Upper lobe of right lung (tissue), 1 donor: ENCODE results near the gene ODC1. TPM values are rescaled to one million over a fixed set of nuclear protein-coding genes. Genes with fewer than 3 reads are reported as not detected.

Experiments
- ATAC-seq: fragments of 200-7000 bp; cut with Tn5 transposase; one replicate; pipeline ENCODE4 v1.9.1; 2020; ENCODE audit warnings: mild to moderate bottlenecking, moderate library complexity
- DNase-seq: peaks from one replicate; pipeline ENCODE4 v3.0.0-alpha.2; 2020
- H3K27ac ChIP-seq: fragments of 200-600 bp; one replicate; pipeline ENCODE4 v1.8.0; 2022
- H3K27me3 ChIP-seq: fragments of 200-600 bp; one replicate; pipeline ENCODE4 v1.8.0; 2022; ENCODE audit warnings: mild to moderate bottlenecking
- H3K36me3 ChIP-seq: fragments of 200-600 bp; one replicate; pipeline ENCODE4 v1.8.0; 2022
- H3K4me1 ChIP-seq: fragments of 200-600 bp; one replicate; pipeline ENCODE4 v1.8.0; 2022
- H3K4me3 ChIP-seq: fragments of 200-600 bp; one replicate; pipeline ENCODE4 v1.8.0; 2022; ENCODE audit warnings: mild to moderate bottlenecking
- H3K9me3 ChIP-seq: fragments of 200-600 bp; one replicate; pipeline ENCODE4 v1.8.0; 2022
- intact Hi-C: fragments of 100-400 bp; cut with DNase I; formaldehyde crosslinking; loops from one replicate; pipeline ENCODE4 v1.11.0; 2022
- total RNA-seq: library from RNA; stranded (reverse); fragmentation: NEBNext Ultra II Directional; extraction: Animal tissue kit (Norgen Biotek cat#: 25700); gene quantifications from one replicate; pipeline ENCODE4 v1.2.1, GENCODE V29; 2021
- TF ChIP-seq, protein P1 (sequence below): fragments of 200-600 bp; IDR thresholded peaks from one replicate; pipeline ENCODE4 v1.8.0; 2022; ENCODE audit warnings: antibody characterized with exemption
- donor health status: DM: no; HTN: yes; CAD: no; lungs with severe emphysema.

ODC1 gene
- total RNA-seq, 1 donor from 2014 or later: 50.9 TPM

- H3K4me1 ChIP-seq: no peaks in the 10 kb centered on the region
- peak; percentile 3 for ATAC-seq
- H3K9me3 ChIP-seq: no peaks in the 10 kb centered on the region
- TF ChIP-seq, protein P1, sequence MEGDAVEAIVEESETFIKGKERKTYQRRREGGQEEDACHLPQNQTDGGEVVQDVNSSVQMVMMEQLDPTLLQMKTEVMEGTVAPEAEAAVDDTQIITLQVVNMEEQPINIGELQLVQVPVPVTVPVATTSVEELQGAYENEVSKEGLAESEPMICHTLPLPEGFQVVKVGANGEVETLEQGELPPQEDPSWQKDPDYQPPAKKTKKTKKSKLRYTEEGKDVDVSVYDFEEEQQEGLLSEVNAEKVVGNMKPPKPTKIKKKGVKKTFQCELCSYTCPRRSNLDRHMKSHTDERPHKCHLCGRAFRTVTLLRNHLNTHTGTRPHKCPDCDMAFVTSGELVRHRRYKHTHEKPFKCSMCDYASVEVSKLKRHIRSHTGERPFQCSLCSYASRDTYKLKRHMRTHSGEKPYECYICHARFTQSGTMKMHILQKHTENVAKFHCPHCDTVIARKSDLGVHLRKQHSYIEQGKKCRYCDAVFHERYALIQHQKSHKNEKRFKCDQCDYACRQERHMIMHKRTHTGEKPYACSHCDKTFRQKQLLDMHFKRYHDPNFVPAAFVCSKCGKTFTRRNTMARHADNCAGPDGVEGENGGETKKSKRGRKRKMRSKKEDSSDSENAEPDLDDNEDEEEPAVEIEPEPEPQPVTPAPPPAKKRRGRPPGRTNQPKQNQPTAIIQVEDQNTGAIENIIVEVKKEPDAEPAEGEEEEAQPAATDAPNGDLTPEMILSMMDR: no peak
- peaks cover 77% of the 10 kb centered on the region for H3K36me3 ChIP-seq
- H3K27me3 ChIP-seq: no peaks in the 10 kb centered on the region
- no peak overlapping the region for H3K4me3 ChIP-seq
- no peak for DNase-seq
- no peak overlapping the region for H3K27ac ChIP-seq
- intact Hi-C loops: no loop called here
These were observed 23.1 kb downstream of the ODC1 start for GRCh38 chr2:10424916-10425505.

- Histone ChIP-seq H3K36me3 (peaks cover 78% of the 10 kb centered on the region), H3K9me3 (no peaks in the 10 kb centered on the region), H3K4me1 (no peaks in the 10 kb centered on the region), H3K27me3 (no peaks in the 10 kb centered on the region), H3K4me3 (no peak overlapping the region), H3K27ac (no peak overlapping the region)
- DNase-seq (no peak), ATAC-seq (no peak)
- intact Hi-C loops: no loop called here
- TF ChIP-seq, protein P1: no peak
These were observed 24.1 kb downstream of the ODC1 start for GRCh38 chr2:10424051-10424450.

DNA sequence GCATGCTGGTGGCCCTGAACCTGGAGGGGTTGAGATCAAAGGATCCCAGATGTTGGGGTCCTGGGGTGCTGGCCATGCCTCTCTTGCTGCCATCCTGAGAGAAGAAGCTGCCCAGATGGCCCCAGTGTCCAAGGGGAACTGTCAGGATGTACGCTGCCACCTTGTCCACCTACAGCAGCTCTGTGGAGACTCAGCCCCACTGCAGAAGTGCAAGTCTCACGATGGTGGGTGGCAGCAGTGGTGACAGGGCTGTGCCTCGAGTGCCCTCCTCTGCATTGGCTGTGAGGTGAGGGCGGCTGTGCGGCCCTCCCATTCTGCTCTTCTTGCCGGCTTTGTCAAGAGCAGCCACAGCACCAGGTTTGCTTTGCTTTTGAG is 24.7 kb downstream of the ODC1 start:
- TF ChIP-seq, protein P1: no peak
- no peak for DNase-seq
- Histone ChIP-seq H3K27ac (no peak overlapping the region), H3K36me3 (peaks cover 78% of the 10 kb centered on the region), H3K27me3 (no peaks in the 10 kb centered on the region), H3K9me3 (no peaks in the 10 kb centered on the region), H3K4me3 (no peak overlapping the region), H3K4me1 (no peaks in the 10 kb centered on the region)
- ATAC-seq: no peak
- intact Hi-C loops: no loop called here

DNA sequence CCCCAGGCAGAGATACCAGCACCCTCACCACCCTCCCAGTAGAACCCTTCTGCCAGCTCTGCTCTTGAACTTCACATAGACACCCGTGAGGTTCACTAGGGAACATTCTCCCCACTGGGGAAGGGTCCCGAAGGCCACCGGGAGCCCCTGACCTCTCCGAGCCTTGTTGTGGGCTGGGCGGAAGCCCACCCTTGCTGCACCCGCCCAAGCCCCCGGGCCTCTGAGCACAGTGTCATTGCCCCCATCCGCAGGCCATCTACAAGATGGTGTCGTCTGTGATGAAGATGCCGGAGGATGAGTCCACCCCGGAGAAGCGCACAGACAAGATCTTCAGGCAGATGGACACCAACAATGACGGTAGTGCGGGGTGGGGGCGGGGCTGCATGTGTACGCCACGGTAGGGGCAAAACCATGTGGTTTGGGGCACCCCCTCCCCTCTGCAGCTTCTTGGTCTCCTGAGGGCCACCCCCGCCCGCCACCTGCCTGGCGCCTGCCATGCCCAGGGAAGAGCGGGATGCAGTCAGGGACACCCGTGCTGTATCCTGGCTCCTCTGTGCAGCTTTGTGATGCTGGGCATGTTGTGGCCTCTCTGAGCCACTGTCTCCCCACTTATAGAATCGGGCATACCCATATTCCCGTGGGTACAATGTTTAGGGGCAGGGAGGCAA is 25.3 kb downstream of the ODC1 start:
- no peaks in the 10 kb centered on the region for H3K9me3 ChIP-seq
- H3K4me3 ChIP-seq: no peak overlapping the region
- H3K4me1 ChIP-seq: no peaks in the 10 kb centered on the region
- intact Hi-C loops: no loop called here
- ATAC-seq (no peak), DNase-seq (no peak)
- peaks cover 74% of the 10 kb centered on the region for H3K36me3 ChIP-seq
- H3K27me3 ChIP-seq: no peaks in the 10 kb centered on the region
- no peak overlapping the region for H3K27ac ChIP-seq
- TF ChIP-seq, protein P1: no peak

GRCh38 chr2:10422251-10422650 is 25.9 kb downstream of the ODC1 start:
- TF ChIP-seq, protein P1: no peak
- Histone ChIP-seq H3K9me3 (no peaks in the 10 kb centered on the region), H3K27ac (no peak overlapping the region), H3K36me3 (peaks cover 70% of the 10 kb centered on the region), H3K4me3 (no peak overlapping the region), H3K4me1 (no peaks in the 10 kb centered on the region), H3K27me3 (no peaks in the 10 kb centered on the region)
- intact Hi-C loops: no loop called here
- no peak for ATAC-seq
- DNase-seq: no peak
